Activated T-cell treated with anti-CD3 and anti-CD28 coated beads for 4 hours (primary cell): ENCODE results near the gene TNS3.

Experiments
- DNase-seq: peaks from one replicate; pipeline ENCODE4 v3.0.0-alpha.2; 2020

Gene TNS3

DNA sequence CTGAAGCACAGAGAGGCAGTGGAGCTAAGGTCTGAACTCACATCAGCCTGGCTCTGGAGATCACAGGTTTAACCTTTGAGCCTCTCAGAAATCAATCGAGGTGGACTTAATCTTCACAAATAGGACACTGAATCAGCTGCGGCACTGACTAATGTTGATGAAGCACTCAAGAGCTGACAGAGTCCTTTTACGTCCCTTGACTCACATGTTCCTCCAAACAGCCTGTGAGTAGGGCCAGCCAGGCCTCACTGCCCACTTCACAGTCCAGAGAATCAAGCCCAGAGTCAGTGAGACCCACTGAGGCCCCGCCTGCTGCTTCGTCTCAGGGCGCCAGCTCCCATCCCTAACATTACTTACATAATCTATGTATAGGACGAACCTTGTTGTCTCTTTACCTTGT, 63.1 kb downstream of the TNS3 start:
- DNase-seq = no peak

DNA sequence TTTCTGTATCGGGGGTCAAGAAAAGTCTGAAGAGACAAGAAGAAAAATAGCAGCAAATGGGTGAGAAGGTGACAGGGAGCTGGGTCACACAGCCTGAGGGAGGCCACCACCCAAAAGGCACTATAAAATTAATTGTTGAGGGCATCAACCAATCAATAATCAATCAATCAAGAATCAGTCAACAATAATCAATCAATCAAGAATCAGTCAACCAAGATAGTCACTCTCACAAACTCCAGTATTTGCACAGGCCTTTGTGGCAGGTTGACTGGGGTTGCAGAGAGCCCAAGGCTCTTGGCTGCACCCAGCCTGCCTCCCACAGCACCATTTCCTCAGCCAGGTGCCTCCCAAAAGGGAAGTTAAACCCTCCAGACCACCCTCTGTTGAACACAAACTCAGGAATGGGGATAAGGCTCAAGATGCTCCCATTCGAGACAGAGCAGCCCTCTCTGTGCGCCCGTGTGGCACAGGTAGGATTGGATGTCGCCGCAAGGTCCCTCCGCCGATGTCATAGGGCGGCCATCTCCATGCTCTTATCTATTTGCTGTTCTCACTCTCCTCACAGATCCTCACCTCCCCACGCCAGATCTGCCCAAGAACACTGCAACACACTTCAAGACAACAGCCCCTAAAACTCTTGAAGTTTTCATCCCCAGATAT, 64.0 kb downstream of the TNS3 start:
- no peak for DNase-seq

- DNase-seq = no peak
Measured at GRCh38 chr7:47516985-47517600, 64.8 kb downstream of the TNS3 start.

DNA sequence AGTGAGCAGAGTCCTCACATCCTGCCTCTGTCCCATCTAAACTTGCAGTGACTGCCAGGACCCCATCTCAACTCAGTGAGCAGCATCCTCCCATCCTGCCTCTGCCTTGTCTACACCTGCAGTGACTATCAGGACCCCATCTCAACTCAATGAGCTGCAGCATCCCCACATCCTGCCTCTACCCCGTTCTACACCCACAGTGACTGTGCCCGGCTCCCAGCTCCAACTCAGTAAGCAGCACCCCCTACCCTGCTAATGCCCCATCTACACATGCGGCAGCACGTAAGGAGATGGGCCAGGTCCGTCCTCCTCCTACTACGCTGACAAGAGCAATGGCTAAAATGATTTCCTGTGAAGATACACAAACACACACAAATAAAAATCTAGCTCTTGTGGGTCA, 65.5 kb downstream of the TNS3 start:
- no peak for DNase-seq

DNA sequence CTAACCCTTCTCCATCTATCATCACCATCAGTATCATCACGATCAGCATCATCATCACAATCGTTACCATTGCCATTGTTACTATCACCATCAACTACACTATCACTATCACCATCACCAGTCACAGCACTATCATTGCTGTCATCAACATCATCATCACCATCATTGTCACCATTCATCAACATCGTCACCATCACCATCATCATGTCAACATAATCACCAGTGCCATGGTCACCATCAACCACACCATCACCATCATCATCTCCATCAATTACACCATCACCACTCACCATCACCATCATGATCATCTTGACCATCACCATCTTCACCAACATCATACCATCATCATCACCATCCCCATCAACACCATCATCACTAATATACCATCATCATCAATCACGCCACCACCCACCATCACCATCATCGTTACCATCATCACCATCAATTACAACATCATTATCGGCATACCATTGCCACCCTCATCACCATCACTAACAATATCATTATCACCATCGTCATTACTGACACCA, 66.5 kb downstream of the TNS3 start:
- DNase-seq = no peak

DNA sequence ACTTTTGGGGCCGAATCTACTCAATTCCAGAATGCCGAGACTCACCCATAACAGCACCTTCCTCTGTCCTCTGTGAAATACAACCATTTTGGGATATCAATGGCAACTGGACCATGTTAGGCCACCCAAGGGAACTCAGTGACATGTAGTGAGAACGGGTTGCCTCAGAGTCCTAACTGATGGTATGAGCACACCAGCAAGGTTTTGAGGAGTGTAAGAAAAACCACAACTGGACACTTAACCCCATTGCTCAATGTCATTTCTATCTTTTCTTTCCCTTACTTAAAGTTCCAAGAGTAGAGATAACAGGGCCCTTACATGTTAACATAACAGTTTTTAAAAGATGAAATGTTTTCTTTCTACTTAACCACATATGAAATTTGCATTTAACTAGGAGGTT, 67.1 kb downstream of the TNS3 start:
- no peak for DNase-seq

DNA sequence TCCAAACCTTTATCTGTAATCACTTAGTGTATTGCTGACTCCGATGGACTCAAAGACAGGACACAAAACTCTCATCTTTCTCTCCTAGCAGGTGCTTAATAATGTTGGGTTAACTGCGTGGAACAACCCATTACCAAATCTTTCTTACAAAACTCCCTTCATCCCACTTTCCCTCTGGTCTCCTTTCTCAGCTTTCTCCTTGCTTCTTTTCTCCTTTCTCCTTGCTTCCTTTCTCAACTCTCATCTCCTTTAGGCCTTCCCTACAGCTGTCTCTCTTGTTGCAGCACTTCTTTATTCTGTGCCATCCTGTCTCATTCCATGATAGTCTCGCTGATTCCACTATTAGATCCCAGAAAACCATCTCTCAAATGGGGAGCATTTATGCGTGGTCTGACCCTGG, 67.5 kb downstream of the TNS3 start:
- no peak for DNase-seq

DNA sequence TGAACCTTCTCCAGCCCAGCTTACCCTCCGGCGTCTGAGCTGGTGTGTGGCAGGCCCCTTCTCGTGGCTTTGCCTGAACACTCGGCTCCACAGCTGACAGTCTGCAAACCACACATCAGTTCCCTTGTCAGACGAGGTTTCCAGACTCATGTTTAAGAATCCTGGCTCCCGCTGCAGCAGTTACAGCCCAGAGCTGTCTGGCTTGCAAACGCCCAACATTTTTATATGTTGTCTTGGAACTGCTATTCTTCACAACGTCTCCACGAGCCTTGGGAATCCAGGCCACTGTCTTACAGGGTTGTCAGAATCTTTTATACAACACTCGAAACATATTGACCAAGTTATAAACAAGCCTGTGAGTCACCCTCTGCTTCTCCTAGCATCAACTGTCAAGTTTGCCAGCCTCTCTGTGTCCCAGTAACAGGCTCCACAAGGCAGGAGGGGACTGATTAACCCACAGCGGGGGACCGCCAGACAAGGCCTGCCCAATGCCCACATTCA, 68.1 kb downstream of the TNS3 start:
- DNase-seq = no peak

- no peak for DNase-seq
Measured at GRCh38 chr7:47512481-47513176, 69.3 kb downstream of the TNS3 start.

DNA sequence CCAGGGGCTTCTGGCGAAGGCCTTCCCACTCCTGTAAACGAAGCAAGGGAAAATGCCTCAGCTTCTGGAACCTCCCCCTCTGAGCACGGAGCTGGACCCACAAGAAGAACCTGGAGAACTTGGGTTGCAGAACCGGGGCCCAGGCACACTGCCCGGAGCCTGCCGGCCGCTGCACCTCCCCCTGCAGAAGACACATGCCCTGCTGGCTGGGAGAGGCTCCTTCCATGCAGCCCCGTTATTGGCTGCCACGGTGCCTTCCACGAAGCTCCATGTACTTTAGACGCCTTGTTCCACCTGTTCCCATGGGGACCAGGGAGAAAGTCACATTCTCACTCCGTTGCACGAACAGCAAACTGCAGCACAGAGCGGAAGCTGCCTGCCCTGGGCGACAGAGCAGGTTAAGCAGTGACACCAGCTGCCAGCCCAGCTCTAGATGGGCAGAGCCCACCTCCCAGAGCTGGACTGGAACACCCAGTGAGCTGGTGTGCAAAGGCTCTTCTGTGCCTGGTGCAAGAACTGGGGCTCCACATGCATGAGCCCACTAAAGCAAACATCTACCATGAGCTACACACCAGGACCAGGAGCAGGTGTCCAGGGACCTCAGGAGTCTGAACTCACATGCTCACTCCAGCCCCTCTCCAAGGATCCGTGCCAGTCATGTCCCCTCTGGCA, 70.1 kb downstream of the TNS3 start:
- no peak for DNase-seq

DNA sequence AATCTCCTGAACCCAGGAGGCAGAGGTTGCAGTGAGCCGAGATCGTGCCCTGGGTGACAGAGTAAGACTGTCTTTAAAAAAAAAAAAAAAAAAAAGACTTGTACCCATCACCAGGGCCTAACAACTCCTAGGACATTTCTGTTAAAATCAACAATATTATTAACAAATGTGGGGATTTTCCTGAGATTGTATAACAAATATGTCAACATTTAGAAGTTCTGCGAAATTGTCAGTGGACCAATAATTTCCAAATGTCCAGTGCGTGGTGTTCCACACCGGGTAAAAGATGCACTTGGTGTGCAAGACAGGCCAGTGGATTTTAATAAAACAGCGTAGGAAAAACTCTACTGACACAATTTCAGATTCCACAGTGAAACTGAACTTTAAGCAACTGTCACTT, 71.1 kb downstream of the TNS3 start:
- DNase-seq = no peak

- DNase-seq = no peak
Measured at GRCh38 chr7:47510192-47510591, 71.7 kb downstream of the TNS3 start.

GRCh38 chr7:47509571-47509970, 72.3 kb downstream of the TNS3 start:
- no peak for DNase-seq

GRCh38 chr7:47508389-47509380, 73.2 kb downstream of the TNS3 start:
- no peak for DNase-seq

GRCh38 chr7:47507522-47507921, 74.4 kb downstream of the TNS3 start:
- no peak for DNase-seq

DNA sequence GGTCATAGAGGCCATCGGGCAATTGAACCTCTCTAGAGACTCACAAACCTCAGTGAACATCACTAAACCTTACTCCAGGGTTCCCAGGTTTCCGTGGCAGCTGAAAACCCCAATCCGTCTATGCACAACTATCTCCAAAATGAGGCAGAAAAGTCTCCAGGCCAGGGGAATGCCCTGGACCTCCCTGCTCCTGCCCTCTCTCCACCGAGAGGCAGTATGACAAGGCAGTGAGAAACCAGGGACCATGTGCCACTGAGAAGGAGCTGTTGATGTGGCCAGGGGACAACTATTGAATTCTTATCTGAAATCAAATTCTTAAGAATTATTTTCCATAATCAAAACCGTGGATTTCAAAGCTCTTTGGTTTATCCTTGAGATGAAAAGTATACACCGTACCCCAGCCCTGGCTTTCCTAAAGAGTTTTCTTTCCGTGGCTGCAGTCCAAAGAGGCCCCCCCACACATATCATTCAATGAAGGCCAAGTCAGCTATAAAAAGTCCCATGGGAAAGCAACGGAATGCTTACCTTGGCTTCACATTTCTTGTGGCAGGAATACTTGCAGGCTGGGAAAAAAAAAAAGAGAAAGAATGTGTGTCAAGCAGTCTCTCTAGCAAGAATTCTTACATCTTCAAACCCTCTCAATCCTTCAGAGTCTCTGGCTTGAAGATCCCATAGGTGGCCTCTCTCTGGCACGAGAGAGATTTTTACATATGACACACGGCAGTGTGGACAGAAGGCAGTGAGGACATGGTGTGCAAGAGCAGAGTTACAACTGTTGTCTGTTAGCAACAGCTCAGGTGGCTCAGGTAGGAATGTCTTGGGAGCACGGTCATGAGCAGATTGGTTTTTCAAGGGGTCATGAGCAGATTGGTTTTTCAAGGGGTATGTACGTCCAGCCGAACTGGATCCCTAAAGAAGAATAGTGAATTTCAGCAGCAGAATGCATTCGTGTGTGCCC, 75.2 kb downstream of the TNS3 start:
- DNase-seq = no peak

DNA sequence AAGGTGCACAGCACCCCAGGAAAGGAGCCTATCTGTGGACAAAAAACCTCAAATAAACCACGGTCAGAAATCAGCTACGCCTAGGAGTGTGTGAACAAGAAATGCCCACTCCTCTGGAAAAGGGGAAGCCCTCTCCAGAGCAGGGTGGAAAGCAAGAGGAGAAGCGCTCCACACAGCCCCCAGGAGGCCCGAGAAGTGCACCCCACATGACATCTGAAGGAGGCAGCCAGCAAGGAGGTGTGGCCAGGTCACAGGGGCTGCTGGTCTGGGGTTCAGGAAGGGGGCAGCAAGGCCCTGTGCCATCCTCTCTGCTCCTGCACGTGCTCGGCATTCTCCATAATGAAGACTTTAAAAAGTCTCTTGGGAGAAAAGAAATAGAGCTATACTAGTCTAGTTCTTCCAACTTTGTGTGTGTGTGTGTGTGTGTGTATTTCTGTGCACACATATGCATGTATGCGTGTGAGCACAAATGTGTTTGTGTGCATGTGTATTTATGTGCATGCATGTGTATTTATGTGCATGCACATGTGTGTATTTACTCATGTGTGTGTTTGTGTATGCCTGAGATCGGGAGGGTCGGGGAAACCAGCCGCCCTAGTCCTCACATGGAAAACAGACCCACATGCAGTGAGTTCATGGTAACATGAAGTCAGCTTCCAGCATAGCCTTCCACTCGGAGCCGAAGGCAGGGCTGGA, 76.5 kb downstream of the TNS3 start:
- no peak for DNase-seq

DNA sequence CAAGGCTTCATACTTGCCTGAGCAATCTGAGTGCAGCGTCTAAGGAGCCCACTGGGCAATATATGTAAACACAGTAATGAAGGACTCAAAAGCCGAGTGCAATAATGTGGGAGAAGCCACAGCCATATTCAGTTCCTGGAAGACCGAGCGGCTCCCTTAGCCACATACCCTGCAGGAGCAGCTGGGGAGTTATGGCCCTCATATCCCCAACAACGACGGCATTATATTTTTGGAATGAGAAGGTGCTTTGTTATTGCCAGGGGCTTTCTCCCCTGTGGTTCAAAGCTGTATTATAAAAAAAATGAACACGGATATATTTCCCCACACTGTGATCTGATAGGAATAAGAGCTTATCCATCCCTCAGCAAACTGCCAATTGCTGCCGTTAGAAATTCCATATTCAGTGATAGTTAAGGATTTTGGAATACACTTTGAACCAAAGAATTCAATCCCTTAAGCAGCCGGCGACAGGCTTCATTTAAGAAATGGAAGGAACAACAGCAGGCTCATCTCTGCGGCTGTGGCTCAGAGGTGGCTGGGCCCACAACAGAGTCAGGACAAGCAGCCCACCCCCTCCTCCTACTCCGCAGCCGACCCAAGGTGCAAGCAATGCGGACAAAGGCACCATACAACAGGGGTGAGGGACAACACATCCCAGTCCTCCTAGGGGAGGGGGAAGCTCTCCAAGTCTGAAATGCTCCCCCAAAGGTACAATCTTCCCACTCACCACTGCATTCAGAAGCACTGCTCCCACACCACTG, 77.2 kb downstream of the TNS3 start:
- no peak for DNase-seq

GRCh38 chr7:47503281-47503680, 78.6 kb downstream of the TNS3 start:
- DNase-seq = no peak
